ENCODE data around the gene SLC9A7. TPM values are rescaled to one million over a fixed set of nuclear protein-coding genes. Genes with fewer than 3 reads are reported as not detected.

Gene SLC9A7
- total and polyA plus RNA-seq, 4 donors: 2.3 to 13.2 (median 3.1) TPM

- Histone ChIP-seq H3K27ac (ENCODE audit: low read depth in 1 of 2, low read length in 2 of 2) (no peak overlapping the region), H3K4me3 (ENCODE audit: low read depth in 1 of 3, low read length in 3 of 3) (no peak overlapping the region), H3K36me3 (ENCODE audit: control insufficient read depth in 4 of 4, insufficient read depth in 3 of 4, low read depth in 1 of 4, low read length in 3 of 4) (no peaks in the 10 kb centered on the region), H3K27me3 (ENCODE audit: control insufficient read depth in 4 of 4, insufficient read depth in 4 of 4, low read length in 3 of 4) (no peaks in the 10 kb centered on the region), H3K4me1 (ENCODE audit: control insufficient read depth in 4 of 4, insufficient read depth in 4 of 4, low read length in 3 of 4) (peaks cover 0 to 3% (median 1%) of the 10 kb centered on the region in 4 donors), H3K9me3 (ENCODE audit: control insufficient read depth in 4 of 4, low read length in 3 of 4) (no peaks in the 10 kb centered on the region), H3K9ac (ENCODE audit: low read depth in 1 of 2, low read length in 2 of 2) (no peak overlapping the region)
- DNase-seq (ENCODE audit: low spot score): no peak
- no peak for TF ChIP-seq TAF1 (conservative IDR thresholded peaks at IDR 0.05)
- no peak for TF ChIP-seq HNF4A (conservative IDR thresholded peaks at IDR 0.05)
- TF ChIP-seq FOXA1 (IDR thresholded peaks at IDR 0.05): no peak
- TF ChIP-seq YY1 (IDR thresholded peaks at IDR 0.05): no peak
- no peak for TF ChIP-seq JUND (IDR thresholded peaks at IDR 0.05)
- TF ChIP-seq RAD21 (IDR thresholded peaks at IDR 0.05): no peak
- TF ChIP-seq GABPA (IDR thresholded peaks at IDR 0.05 in 1 of 2, conservative IDR thresholded peaks at IDR 0.05 in 1 of 2): no peak
- no peak for TF ChIP-seq MAX (IDR thresholded peaks at IDR 0.05)
- TF ChIP-seq EGR1 (IDR thresholded peaks at IDR 0.05; ENCODE audit: low read depth in 2 of 2): no peak
- no peak for TF ChIP-seq NR2F2 (IDR thresholded peaks at IDR 0.05)
- no peak for TF ChIP-seq SP1 (IDR thresholded peaks at IDR 0.05)
- TF ChIP-seq RXRA (IDR thresholded peaks at IDR 0.05): no peak
- TF ChIP-seq, protein P1, sequence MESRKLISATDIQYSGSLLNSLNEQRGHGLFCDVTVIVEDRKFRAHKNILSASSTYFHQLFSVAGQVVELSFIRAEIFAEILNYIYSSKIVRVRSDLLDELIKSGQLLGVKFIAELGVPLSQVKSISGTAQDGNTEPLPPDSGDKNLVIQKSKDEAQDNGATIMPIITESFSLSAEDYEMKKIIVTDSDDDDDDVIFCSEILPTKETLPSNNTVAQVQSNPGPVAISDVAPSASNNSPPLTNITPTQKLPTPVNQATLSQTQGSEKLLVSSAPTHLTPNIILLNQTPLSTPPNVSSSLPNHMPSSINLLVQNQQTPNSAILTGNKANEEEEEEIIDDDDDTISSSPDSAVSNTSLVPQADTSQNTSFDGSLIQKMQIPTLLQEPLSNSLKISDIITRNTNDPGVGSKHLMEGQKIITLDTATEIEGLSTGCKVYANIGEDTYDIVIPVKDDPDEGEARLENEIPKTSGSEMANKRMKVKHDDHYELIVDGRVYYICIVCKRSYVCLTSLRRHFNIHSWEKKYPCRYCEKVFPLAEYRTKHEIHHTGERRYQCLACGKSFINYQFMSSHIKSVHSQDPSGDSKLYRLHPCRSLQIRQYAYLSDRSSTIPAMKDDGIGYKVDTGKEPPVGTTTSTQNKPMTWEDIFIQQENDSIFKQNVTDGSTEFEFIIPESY (IDR thresholded peaks at IDR 0.05): no peak
- TF ChIP-seq, protein P2, sequence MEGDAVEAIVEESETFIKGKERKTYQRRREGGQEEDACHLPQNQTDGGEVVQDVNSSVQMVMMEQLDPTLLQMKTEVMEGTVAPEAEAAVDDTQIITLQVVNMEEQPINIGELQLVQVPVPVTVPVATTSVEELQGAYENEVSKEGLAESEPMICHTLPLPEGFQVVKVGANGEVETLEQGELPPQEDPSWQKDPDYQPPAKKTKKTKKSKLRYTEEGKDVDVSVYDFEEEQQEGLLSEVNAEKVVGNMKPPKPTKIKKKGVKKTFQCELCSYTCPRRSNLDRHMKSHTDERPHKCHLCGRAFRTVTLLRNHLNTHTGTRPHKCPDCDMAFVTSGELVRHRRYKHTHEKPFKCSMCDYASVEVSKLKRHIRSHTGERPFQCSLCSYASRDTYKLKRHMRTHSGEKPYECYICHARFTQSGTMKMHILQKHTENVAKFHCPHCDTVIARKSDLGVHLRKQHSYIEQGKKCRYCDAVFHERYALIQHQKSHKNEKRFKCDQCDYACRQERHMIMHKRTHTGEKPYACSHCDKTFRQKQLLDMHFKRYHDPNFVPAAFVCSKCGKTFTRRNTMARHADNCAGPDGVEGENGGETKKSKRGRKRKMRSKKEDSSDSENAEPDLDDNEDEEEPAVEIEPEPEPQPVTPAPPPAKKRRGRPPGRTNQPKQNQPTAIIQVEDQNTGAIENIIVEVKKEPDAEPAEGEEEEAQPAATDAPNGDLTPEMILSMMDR (IDR thresholded peaks at IDR 0.05; ENCODE audit: low read depth, low read length, missing input control): no peak
- TF ChIP-seq, protein P3, sequence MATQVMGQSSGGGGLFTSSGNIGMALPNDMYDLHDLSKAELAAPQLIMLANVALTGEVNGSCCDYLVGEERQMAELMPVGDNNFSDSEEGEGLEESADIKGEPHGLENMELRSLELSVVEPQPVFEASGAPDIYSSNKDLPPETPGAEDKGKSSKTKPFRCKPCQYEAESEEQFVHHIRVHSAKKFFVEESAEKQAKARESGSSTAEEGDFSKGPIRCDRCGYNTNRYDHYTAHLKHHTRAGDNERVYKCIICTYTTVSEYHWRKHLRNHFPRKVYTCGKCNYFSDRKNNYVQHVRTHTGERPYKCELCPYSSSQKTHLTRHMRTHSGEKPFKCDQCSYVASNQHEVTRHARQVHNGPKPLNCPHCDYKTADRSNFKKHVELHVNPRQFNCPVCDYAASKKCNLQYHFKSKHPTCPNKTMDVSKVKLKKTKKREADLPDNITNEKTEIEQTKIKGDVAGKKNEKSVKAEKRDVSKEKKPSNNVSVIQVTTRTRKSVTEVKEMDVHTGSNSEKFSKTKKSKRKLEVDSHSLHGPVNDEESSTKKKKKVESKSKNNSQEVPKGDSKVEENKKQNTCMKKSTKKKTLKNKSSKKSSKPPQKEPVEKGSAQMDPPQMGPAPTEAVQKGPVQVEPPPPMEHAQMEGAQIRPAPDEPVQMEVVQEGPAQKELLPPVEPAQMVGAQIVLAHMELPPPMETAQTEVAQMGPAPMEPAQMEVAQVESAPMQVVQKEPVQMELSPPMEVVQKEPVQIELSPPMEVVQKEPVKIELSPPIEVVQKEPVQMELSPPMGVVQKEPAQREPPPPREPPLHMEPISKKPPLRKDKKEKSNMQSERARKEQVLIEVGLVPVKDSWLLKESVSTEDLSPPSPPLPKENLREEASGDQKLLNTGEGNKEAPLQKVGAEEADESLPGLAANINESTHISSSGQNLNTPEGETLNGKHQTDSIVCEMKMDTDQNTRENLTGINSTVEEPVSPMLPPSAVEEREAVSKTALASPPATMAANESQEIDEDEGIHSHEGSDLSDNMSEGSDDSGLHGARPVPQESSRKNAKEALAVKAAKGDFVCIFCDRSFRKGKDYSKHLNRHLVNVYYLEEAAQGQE (IDR thresholded peaks at IDR 0.05): no peak
- no peak for TF ChIP-seq HNF4G (IDR thresholded peaks at IDR 0.05)
- no peak for TF ChIP-seq FOXA2 (IDR thresholded peaks at IDR 0.05)
- TF ChIP-seq, protein P4, sequence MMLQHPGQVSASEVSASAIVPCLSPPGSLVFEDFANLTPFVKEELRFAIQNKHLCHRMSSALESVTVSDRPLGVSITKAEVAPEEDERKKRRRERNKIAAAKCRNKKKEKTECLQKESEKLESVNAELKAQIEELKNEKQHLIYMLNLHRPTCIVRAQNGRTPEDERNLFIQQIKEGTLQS (IDR thresholded peaks at IDR 0.05): no peak
- WGBS: 85% methylated on average over 5 of the region's 5 CpGs
These were observed 43.4 kb downstream of the SLC9A7 start for GRCh38 chrX:46715530-46715929.
